ENCODE results near the gene PCSK5.
"Not testable (repeated sequence)": the region's sequence is repeated elsewhere in the genome, so short reads cannot be mapped to it uniquely, and the experiment has no call there.

The PCSK5 gene

GRCh38 chr9:76289042-76289441 lies 398.6 kb downstream of the PCSK5 start:
- DNase-seq: no peak

- no peak for DNase-seq
Measured at GRCh38 chr9:76289703-76290102, 399.2 kb downstream of the PCSK5 start.

- DNase-seq: no peak
Measured at GRCh38 chr9:76290555-76290954, 400.1 kb downstream of the PCSK5 start.

DNA sequence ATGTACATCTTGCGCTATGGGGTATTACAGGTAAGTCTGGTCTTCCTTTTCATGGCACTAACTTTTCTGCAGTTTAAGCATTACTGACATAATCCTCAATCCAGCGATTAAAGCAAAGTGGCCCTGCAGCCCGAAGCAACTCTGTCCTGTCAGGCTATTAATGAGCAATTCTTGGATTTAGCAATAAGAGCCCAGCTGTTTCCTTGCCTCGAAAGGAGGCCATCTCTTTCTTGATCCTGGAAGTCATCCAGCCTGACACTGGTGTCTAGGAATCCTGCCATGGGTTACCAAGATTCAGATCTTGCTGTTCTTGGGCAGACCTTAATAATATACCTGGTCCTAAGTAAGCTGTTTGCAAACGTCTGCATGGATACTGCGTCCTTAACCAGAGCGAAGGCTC lies 401.8 kb downstream of the PCSK5 start:
- DNase-seq: no peak

DNA sequence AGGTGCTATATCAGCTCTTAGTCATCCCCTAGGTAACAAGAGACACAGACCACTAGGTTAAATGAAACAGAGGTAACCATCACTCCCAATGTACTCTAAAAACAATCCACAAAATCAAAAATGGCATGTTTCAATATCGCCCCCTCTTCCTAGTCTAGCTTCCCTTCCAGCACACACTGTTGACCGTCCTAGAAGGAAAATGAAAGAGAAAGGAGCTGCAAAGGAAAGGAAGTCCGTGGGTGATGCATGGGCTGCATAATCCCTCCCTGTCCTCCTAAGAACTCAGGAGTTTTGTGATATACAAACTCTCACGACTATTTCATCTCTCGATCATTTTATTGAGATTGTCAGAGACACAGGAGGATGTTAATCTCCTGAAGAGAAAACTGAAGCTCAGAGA lies 402.2 kb downstream of the PCSK5 start:
- DNase-seq: peak; percentile 37

DNA sequence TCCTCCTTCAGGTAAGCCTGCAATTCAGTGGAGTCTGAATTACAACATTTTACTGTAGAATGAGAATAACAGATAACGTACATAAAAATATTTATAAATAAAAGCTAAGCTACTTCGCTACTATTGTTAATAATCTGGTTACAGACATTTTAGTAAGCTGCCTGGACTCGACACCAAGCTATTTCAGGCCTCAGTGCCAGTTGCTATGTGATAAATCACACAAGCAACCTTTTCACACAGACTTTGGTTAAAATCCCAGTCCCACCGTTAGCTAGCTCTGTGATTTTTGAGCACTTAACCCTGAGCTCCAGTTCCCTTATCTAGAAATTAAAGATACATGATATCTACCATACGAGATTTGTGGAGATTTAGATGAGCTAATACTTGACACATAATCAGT lies 403.8 kb downstream of the PCSK5 start:
- no peak for DNase-seq

GRCh38 chr9:76296561-76297310 lies 406.3 kb downstream of the PCSK5 start:
- DNase-seq: no peak

DNA sequence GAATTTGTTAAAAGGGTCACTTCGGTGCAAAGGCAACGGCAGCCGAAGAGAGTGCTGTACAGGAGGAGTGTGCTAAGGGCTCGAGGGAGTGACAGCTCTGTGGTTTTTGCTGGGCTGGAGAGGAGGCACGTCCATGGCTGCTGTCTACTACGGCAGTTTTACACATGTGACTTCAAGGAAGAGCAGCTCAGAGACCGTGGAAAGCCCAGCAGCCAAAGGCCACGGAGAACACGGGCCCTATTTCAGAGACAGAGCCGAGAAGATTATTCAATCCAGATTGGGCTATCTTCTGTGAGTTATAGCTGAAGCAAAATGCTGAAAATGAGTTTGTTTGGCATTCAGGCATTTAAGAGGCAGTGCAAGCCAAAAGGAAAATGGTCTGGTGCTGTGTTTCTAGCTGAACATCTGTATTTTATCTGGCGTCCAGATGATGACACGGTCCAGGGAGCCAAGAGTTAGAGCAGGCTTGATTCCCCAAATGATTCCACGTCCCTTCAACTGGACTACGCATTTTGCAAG lies 407.3 kb downstream of the PCSK5 start:
- DNase-seq: no peak

- no peak for DNase-seq
Measured at GRCh38 chr9:76298521-76299144, 408.2 kb downstream of the PCSK5 start.

DNA sequence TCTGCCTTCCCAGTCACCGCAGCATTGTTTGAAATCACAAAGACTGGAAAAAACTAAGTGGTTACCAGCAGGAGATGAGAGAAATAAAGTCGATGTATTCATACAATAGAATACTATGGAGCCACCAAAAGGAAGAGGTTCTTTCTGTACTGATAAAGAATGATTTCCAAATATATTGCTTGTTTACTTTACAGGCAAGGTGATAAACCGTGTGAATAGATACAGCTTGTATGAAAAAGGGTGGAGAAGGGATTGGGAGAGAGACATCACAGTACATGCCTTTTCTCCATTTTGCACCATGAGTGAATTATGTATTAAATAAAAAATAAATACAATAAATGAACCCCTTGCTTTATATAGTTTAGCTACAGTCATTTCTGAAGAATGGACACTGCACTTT lies 412.1 kb downstream of the PCSK5 start:
- no peak for DNase-seq

DNA sequence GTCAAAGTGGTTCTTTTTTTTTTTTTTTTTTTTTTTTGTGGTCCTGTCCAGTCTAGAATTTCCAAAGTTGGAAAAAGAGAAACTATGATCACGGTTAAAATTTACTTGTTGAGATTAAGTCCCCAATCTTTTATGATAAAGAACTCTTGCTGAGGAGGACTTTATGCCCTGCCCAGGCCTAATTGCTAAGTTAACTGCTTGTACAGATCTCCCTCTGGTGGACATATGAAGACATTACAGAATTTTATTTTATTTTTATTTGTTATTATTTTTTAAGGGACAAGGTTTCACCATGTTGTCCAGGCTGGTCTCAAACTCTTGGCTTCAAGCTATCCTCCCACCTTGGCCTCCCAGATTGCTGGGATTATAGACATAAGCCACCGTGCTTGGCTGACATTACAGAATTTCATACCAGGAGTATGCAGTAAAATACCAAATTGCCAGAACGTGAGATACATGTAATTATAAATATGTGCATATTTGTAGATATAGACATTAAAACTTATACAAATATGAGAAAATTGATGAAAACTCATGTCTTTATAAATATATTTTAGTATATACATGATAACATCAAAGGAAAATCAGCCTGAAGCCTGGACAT lies 412.6 kb downstream of the PCSK5 start:
- peak; percentile 66 for DNase-seq

DNA sequence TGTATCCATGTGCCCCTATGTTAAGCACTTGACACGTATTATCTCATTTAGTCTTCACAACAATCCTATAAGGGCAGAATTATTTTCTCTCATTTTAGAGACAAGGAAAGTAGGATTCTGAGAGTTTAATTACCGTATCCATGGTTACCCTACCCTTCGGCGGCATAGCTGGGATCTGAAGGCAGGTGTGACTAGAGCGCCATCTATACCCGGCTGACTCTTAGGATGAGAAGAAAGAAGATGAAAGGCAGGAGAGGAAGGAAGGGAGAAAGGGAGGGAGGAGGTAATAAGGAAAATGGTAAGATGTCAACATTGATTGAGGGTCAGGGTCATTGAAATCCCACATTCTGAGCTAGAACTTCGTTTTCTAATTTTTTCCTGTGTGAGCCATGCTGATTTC lies 416.6 kb downstream of the PCSK5 start:
- not testable (repeated sequence) for DNase-seq

- DNase-seq: no peak
Measured at GRCh38 chr9:76310577-76310976, 420.1 kb downstream of the PCSK5 start.

DNA sequence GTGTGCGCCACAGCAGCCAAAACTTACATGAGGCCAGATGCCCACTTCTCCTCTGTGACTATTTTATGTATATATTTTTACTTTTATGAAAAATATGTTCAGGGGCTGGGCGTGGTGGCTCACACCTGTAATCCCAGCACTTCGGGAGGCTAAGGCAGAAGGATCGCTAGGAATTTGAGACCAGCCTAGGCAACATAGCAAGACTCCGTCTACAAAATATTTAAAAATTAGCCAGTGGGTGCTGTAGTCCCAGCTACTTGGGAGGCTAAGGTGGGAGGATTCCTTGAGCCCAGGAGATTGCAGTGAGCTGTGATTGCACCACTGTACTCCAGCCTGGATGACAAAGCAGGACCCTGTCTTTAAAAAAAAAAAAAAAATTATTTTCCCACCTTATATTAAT lies 420.5 kb downstream of the PCSK5 start:
- DNase-seq: no peak

DNA sequence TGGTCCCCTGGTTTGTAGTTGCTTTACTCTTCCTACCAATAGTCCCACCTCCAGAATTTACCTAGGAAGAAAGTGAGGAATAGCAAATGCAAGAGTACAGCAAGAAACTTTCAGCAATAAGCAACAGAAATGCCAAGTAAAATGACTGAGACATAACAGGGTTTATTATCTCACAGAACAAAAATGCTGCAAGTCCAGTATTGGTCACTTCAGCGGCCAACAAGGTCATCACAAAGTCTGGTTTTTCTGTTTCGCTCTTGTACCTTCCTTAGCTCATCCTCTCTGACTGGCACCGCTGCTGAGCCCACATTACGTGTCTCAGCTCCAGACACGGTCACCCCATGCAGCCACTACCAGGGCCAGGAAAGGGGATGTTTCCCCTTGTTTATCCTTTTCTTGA lies 421.1 kb downstream of the PCSK5 start:
- no peak for DNase-seq

DNA sequence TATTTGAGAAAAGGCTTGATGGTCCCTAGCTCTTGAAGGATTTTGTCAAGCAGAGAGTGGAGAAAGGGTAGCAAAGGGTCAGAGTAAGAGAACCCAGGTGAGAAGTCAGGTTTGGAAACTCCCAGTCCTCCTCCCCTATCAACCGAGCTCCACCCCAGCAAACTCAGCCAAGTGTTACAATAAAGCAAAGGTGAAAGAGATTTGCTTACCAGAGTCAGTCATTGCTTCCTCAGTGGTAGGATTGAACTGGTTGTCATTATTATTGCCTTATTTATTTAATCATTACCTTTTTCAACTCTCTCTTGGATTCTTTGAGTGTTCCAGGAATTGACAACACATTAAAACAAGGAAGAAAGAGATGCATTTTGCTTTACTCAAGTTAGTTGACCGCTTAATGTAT lies 423.3 kb downstream of the PCSK5 start:
- no peak for DNase-seq

- DNase-seq: no peak
Measured at GRCh38 chr9:76314321-76314720, 423.8 kb downstream of the PCSK5 start.

GRCh38 chr9:76316069-76316468 lies 425.6 kb downstream of the PCSK5 start:
- DNase-seq: no peak

- DNase-seq: not testable (repeated sequence)
Measured at GRCh38 chr9:76319466-76319865, 429.0 kb downstream of the PCSK5 start.

DNA sequence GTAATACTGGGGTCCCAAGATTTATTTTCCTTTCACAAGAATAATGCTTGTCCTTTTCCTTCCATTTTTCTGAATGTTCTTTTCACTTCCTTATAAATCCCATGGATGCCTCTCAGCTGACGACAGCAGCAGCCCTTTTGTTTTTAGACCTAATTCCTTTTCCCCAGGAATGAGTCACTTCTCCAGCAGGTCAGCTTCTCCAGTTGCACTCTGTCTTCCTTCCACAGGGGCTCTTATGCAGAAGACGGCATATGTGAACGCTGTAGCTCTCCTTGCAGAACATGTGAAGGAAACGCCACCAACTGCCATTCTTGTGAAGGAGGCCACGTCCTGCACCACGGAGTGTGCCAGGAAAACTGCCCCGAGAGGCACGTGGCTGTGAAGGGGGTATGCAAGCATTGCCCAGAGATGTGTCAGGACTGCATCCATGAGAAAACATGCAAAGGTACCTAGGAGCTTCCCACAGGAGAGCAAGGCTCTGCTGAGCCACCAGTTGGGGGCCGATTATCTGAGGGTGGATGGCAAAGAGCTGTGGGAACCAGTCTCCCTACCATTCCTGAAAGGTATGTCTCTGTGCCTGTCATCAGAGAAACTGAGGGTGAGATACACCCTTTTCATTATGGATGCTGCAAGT lies 430.8 kb downstream of the PCSK5 start:
- DNase-seq: no peak

GRCh38 chr9:76322810-76323209 lies 432.3 kb downstream of the PCSK5 start:
- no peak for DNase-seq

- no peak for DNase-seq
Measured at GRCh38 chr9:76323490-76323889, 433.0 kb downstream of the PCSK5 start.

- DNase-seq: not testable (repeated sequence)
Measured at GRCh38 chr9:76324030-76324429, 433.6 kb downstream of the PCSK5 start.

DNA sequence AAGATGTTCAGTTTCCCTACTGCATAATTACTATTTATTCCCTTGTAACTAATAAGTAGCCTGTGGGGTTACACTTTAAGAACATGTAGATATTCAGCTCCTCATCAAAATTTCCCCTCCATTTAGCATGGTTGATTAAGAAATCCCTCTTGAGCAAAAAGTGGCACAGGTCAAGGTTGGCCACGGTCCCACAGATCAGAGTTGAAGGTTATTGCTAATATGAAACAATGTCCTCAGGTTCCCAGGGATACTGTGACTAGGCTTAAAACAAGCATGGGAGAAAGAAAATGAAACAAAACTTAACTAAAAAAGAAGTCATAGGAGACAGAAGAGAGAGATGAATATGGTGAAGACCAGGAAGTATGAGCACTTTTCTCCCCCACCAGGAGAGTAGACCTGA lies 439.6 kb downstream of the PCSK5 start:
- no peak for DNase-seq
